K562 (cell line): Measurements from ENCODE around the gene SEZ6L. TPM values are rescaled to one million over a fixed set of nuclear protein-coding genes. Genes with fewer than 3 reads are reported as not detected.

Source experiments
- polyA plus RNA-seq, 8 experiments: library from polyadenylated mRNA; depleted of rRNA in 4 of 8; stranded (reverse) in 5 of 8; unstranded in 3 of 8; fragments of >200 nt; fragmentation: Nextera tagmentation in 2 of 8; fragmentation: Illumina TruSeq in 1 of 8; extraction: Ambion mirVana in 2 of 8; extraction: Trizol in 1 of 8; gene quantifications; 2 replicates each; pipeline versions ENCODE4 v1.2.1 to v1.2.3, GENCODE V29; 2011 to 2014; ENCODE audit warnings: inconsistent platforms in 1 of 8, missing spikeins in 1 of 8
- small RNA-seq: library from RNA; depleted of rRNA; stranded (forward); fragments of <200 nt; gene quantifications from one replicate; pipeline ENCODE3, GENCODE V24; 2014
- total RNA-seq, 7 experiments: library from RNA; depleted of rRNA in 6 of 7; stranded (reverse); fragments of >200 nt in 6 of 7; fragmentation: Illumina TruSeq in 2 of 7; extraction: Trizol in 2 of 7; gene quantifications; 2 replicates each; pipeline versions ENCODE4 v1.2.1 to v1.2.3, GENCODE V29; 2011 to 2021; ENCODE audit warnings: low replicate concordance in 1 of 7

SEZ6L gene
- total and polyA plus RNA-seq, 9 of the 15 experiments (the other 6 are each of a cell fraction or from before 2014, with no cell fraction given), result not detected

Small RNAs within 50 kb of the gene (small RNA-seq; reads per million reads assigned to genes)
- gene RNA5SP495, result not detected
